ENCODE data around the gene FTH1.

- TF ChIP-seq CTCF (IDR thresholded peaks at IDR 0.05) (no peak), POLR2A (IDR thresholded peaks at IDR 0.05) (no peak)
Measured at GRCh38 chr11:61955422-61956135, 11.9 kb downstream of the FTH1 start.
